AG09309 (cell line): Measurements from ENCODE around the gene CADM1.

Experiments
- DNase-seq: peaks from one replicate; pipeline ENCODE4 v3.0.0-alpha.2; 2010; ENCODE audit warnings: low read depth
- H3K4me3 ChIP-seq: 2 replicates; pipeline ENCODE4 v1.5.1; 2011; ENCODE audit warnings: mild to moderate bottlenecking, low read depth, low read length, moderate library complexity; ENCODE audit not compliant: control insufficient read depth
- CTCF ChIP-seq: IDR thresholded peaks from 2 replicates; pipeline ENCODE4 v1.5.1; 2011; ENCODE audit warnings: mild to moderate bottlenecking, low read depth, low read length, inconsistent platforms; ENCODE audit not compliant: insufficient read depth, control insufficient read depth; ENCODE audit errors: missing control alignments

Gene CADM1

GRCh38 chr11:115473167-115473566 is 31.0 kb downstream of the CADM1 start:
- H3K4me3 ChIP-seq = no peak overlapping the region
- DNase-seq = no peak
- TF ChIP-seq CTCF = no peak

GRCh38 chr11:115471367-115471766 is 32.8 kb downstream of the CADM1 start:
- no peak for DNase-seq
- no peak for TF ChIP-seq CTCF
- H3K4me3 ChIP-seq = no peak overlapping the region

- DNase-seq = no peak
- no peak for TF ChIP-seq CTCF
- H3K4me3 ChIP-seq = no peak overlapping the region
These were observed 33.3 kb downstream of the CADM1 start for GRCh38 chr11:115470928-115471327.

GRCh38 chr11:115469361-115469760 is 34.9 kb downstream of the CADM1 start:
- TF ChIP-seq CTCF = no peak
- no peak for DNase-seq
- H3K4me3 ChIP-seq = no peak overlapping the region

GRCh38 chr11:115466122-115466521 is 38.1 kb downstream of the CADM1 start:
- TF ChIP-seq CTCF = no peak
- no peak for DNase-seq
- no peak overlapping the region for H3K4me3 ChIP-seq

- TF ChIP-seq CTCF = no peak
- no peak overlapping the region for H3K4me3 ChIP-seq
- DNase-seq = no peak
These were observed 39.9 kb downstream of the CADM1 start for GRCh38 chr11:115464269-115464668.

GRCh38 chr11:115463606-115464005 is 40.6 kb downstream of the CADM1 start:
- TF ChIP-seq CTCF = no peak
- DNase-seq = no peak
- no peak overlapping the region for H3K4me3 ChIP-seq
